Iris pigment epithelial cell (primary cell): Measurements from ENCODE around the gene ZMAT2.
"Not testable (repeated sequence)": the region's sequence is repeated elsewhere in the genome, so short reads cannot be mapped to it uniquely, and the experiment has no call there.

ENCODE experiments used
- DNase-seq: peaks from one replicate; pipeline ENCODE4 v3.0.0-alpha.2; 2011; ENCODE audit warnings: low read depth

Gene ZMAT2

DNA sequence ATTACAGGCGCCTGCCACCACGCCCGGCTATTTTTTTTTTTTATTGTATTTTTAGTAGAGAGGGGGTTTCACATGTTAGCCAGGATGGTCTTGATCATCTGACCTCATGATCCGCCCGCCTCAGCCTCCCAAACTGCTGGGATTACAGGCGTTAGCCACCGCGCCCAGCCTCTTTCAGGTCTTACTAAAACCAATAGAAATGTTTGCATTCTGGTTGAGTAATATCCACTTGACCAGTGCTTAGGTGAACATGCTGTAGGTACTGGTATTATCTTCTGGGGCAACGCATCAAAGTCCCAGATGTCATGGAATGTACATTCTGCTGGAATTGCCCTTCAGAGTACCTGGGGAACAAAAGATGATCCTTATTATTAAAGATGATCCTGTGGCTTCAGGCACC, 8.5 kb downstream of the ZMAT2 start:
- not testable (repeated sequence) for DNase-seq

DNA sequence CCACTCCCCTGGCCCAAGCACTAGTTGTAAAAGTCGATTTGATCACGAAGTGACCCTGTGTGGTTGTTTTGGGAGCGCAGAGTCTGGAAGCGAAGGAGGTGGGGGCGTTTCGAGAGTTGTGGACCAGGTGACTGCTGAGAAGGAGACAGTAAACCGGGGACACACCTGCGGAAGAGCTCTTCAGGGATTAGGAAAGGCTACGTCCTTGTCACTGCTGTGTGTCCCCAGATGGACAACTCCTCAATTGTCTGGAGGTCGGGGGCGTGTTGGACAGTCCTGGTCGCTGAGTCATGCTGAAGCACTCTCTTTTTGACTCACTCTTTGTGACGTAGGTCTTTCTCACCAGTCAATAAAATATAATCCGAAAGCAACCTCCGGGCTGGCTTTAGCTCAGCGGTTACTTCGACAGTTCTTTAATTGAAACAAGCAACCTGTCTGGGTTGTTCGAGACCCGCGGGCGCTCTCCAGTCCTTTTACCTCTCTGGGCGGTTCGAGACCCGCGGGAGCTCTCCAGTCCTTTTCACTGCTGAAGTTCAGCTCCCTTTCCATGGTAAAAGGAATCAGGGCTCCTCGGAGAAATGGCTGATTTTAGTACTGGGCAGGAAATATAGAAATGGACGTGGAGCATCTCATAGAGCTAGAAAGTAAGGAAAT, 10.8 kb downstream of the ZMAT2 start:
- peak; percentile 97 for DNase-seq

DNA sequence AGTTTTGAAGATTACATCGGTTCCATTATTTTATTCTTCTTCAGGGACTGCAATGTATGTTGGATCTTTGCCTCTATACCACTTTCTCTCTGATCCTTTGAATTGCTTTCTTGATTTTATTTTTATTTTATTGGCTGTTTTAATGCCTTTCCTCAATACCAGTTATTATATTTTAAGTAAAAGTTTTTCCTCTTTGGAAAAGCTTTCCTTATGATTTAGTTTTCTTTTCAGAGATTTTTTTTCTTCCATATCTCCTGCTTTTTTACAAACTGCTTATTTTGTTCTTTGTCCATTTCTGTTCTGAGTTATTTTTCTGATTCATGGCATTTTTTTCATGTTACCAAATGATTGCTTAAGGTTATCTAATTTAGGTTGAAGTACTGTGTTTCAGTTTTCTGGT, 11.5 kb downstream of the ZMAT2 start:
- no peak for DNase-seq

DNA sequence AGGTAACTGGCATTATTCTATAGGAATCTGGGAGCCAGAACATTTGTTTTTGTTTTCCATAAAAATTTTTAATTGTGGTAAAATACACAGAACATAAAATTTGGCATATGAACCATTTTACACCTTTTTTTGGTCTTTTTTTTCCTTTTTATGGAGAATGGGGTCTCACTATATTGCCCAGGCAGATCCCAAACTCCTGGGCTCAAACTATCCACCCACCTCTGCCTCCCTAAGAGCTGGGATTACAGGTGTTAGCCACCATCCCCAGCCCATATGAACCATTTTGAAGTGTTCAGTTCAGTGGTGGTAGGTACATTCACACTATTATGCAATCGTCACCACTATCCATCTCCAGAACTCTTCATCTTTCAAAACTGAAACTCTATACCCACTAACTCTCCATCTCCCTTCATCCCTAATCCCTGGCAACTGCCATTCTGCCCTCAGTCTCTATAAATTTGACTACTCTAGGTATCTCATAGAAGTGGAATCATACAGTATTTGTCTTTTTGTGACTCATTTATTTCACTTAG, 13.4 kb downstream of the ZMAT2 start:
- DNase-seq, result no peak

DNA sequence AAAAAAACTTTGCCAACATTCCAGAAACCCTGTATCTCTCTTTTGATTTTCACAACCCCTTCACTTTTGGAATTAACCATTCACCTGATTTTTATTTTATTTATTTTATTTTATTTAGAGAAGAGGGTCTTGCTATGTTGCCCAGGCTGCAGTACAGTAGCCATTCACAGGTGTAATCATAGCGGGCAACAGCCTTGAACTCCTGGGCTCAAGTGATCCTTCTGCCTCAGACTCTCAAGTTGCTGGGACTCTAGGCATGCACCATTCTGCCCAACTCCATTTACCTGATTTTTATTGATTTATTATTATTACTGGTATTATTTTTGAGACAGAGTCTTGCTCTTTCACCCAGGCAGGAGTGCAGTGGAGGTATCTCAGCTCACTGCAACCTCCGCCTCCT, 16.0 kb downstream of the ZMAT2 start:
- not testable (repeated sequence) for DNase-seq

DNA sequence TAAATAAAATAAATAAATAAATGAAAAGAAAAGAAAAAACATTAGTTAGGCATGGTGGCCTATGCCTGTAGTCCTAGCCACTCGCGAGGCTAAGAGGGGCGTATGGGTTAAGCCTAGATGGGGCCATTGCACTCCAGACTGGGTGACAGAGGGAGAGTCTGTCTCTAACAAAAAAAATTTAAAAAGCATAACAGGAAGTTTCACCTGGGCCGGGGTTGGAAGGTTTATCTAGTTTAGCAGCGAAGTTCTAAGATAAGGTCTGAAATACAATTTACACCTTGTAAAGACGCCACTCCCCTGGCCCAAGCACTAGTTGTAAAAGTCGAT, 18.0 kb downstream of the ZMAT2 start:
- no peak for DNase-seq

DNA sequence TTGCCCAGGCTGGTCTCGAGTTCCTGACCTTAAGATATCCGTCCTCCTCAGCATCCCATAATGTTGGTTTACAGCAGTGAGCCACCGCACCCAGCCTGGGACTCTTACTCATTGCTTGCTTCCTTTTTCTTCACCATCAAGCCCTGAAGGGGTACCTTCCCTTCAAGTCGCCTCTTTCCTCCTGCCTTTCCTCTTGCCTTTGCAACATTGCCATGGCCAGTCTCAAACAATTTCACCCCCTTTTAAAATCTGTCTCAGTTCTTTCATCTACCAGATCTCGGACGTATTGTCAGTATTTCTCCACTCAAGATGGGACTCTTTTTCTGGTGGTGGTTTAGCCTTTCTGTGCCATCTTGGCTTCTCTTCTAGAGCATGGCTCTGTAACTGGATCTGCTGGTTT, 20.5 kb downstream of the ZMAT2 start:
- DNase-seq, result not testable (repeated sequence)

DNA sequence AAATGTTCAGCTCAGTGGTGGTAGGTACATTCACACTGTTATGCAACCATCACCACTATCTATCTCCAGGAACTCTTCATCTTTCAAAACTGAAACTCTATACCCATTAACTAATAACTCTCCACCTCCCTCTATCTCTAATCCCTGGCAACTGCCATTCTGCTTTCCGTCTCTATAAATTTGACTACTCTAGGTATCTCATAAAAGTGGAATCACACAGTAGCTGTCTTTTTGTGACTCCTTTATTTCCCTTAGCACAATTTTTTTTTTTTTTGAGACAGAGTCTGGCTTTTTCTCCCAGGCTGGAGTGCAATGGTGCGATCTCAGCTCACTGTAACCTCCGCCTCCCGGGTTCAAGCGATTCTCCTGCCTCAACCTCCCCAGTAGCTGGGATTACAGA, 21.1 kb downstream of the ZMAT2 start:
- not testable (repeated sequence) for DNase-seq

DNA sequence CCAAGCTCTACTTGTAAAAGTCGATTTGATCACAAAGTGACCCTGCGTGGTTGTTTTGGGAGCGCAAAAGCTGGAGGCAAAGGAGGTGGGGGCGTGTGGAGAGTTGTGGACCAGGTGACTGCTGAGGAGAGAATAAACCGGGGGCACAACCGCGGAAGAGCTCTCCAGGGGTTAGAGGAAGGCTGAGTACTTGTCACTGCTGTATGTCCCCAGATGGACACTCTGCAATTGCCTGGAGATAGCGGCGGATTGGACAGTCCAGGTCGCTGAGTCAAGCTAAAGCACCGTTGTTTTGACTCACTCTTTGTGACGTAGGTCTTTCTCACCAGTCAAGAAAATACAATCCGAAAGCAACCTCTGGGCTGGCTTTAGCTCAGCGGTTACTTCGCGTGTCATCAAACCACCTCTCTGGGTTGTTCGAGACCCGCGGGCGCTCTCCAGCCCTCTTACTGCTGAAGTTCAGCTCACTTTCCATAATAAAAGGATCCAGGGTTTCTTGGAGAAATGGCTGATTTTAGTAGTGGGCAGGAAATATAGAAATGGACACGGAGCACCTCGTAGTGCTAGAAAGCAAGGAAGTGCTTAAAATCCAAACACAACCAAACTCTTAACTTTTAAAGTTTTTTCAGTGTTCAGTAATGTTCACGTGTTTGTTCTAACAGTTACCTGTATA, 25.7 kb downstream of the ZMAT2 start:
- peak; percentile 95 for DNase-seq

DNA sequence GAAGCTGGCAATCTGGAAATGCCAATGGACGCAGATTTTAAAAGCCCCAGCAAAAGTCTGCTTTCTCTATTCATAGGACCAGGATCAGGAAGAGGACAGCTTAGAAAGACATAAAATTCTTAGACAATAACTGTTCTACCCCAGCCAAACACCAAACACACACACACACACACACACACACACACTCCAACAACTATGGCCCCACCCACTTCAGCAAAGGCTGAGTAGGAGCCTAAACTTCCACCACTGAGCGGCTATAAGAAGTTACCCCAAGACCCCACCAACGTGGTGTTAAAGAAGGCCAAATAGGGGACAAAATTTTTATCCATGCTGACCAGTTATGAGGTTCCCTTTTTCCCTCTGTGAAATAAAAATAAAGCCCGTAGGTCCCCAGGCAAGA, 32.9 kb downstream of the ZMAT2 start:
- DNase-seq, result no peak

DNA sequence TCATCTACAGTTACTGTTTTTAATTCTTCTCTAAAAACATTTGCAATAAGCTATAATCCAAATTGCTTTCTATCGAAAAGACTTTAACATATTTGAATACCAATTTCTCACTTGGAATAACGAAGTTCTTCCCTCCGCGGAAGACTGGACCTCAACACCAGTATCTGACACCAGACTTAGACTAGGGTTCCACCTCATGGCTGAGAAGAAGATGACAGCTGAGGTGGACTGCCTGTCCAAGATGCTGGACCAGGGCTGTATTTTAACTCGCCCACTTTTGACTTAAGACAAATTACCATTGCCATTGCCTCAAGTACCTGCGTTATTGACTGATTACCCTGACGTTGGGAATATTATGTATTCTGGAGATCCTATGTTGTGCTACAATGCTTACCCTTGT, 34.1 kb downstream of the ZMAT2 start:
- DNase-seq, result peak; percentile 27

DNA sequence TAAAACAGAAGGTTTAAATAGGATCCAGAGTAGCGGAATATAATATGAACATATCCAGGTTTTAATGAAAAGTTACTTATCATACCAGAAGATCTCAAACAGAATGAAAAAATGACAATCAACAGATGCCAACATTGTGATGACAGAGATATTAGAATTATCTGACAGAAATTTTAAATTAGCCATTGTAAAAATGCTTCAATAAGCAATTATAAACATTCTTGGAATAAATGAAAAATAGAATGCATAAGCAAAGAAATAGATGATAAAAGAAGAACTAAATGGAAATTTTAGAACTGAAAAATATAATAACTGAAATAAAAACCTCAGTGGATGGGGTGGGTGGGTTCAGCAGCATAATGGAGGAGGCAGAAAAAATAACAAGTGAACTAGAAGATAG, 37.2 kb downstream of the ZMAT2 start:
- no peak for DNase-seq

DNA sequence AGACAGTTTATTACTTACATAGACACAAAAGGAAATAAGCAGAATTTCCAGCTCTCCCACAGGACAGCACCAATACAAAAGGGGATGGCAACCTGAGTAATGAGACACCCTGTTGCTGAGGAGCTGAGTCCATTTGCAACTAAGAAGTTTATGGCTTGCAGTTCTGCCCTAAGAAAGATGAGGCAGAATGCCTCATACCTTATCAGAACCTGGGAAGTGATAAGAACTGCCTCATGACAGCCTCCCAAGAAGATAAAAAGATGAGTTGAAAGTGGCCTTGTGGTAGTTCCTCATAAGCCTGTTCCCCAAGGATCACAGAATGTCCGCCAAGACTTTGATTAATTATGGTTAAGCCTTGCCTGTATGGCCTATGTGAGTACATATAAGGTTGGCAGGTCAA, 41.7 kb downstream of the ZMAT2 start:
- DNase-seq, result no peak

DNA sequence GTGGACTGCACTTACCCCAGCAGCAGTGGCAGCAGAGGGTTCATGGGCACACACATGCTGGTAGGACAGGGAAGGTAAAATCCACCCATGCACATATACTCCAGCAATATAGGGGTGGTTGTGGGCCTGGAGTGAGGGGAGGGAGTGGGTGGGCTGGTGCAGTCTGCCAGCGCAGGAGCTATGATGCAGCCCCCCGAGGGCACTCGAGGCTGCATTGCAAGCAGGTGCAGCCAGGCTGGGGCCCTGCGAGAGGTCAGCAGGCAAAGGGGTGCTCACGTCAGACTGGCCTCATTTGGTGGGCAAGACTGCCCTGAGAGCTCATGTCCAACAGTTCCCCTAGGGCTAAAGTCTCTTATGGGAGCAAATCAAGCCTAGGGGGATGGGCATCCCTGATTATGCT, 53.3 kb downstream of the ZMAT2 start:
- no peak for DNase-seq
